GM19397 (cell line): ENCODE measurements around the gene RXRA.

Experiments
- ATAC-seq: cut with Tn5 transposase; IDR thresholded peaks from one replicate; pipeline ENCODE4 v1.9.1; 2021; ENCODE audit warnings: mild to moderate bottlenecking, moderate library complexity; ENCODE audit not compliant: unreplicated experiment

RXRA gene

DNA sequence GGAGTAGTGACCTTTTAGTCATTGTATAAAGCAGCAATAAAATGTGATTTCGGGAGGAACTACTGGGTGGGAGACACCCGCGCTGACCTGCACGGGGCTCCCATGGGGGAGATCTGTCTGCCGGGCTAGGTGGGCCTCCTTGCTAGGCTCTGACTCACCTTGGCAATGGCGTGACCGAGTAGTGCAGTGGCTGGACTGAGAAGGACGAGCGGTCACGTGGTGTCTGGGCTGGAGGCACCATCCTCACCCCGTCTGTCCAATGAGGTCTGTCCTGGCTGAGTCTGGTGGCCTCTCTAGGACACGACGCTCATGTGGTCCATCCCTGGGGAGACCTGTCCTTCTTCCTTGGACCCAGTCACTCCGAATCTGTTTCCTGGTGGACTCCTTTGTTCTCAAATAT lies 151.7 kb downstream of the RXRA start:
- no peak for ATAC-seq

DNA sequence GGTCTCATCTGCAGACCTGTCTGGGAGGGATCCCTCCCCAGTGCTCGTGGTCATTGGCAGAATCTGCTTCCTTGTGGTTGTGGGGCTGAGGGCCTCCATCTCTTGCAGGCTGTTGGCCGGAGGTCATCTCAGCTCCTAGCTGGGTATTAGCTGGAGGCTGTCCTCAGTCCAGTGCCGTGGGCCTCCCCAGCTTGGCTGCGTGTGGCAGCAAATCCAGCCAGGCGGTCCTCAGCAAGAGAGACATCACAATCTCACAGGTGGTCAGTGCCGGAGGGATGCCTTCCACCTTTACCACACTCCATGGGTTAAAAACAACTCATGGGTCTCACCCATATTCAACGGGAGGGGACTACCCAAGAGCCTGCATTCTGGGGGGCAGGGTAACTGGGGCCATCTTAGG lies 155.5 kb downstream of the RXRA start:
- no peak for ATAC-seq

DNA sequence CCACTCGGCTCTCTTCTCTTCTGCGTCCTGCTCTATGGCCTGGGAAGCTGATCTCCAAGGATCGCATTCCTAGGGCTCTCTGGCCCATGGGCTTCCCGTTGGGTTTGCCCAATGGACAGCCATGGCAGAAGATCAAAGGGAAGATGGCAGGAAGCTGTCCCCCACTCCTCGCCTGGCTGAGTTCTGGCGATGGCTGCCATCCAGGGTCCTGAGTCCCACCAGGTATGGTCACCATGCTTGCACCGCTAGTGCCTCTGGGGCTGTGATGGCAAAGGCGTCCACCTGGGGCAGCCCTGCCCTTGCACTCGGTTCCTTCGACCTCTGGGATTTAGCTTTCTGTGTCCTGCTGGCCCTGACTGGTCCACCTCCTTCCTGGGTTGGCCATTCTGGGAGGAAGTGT lies 156.0 kb downstream of the RXRA start:
- no peak for ATAC-seq

DNA sequence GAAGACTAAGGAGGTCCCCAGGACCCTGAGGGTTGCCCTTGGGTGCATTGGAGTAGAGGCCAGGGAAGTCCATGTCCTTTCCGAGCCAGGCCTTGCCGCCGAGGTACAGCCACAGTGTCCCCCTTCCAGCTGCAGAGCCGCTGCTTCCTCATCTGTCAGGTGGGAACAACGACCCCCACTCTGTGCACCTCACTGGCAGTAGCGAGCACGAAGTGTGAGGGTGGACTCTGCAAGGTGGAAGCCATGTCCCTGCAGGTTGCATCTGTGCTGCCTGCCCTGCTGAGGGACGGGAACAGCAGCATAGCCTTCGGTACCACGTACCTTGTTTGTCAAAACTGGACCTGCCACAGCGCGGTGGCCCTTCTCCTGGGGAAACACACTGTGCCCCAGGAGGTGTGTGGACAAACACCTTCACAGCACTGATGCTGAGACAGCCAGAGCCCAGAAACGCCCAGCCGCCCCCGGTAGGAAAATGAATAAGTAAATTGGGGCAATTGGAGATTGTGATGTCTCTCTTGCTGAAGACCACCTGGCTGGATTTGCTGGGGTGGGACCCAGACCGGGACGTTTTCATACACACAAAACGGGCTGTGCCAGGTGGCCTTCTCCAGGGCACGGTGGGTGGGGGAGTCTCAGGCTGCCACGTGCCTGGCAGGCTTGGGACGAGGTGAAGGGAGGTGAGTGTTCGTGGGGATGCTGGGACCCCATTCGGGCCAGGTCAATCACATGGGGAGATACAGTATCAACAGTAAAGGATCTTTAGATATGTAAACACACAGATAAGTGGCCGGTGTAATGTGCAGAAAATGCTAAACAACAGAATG lies 157.3 kb downstream of the RXRA start:
- no peak for ATAC-seq

DNA sequence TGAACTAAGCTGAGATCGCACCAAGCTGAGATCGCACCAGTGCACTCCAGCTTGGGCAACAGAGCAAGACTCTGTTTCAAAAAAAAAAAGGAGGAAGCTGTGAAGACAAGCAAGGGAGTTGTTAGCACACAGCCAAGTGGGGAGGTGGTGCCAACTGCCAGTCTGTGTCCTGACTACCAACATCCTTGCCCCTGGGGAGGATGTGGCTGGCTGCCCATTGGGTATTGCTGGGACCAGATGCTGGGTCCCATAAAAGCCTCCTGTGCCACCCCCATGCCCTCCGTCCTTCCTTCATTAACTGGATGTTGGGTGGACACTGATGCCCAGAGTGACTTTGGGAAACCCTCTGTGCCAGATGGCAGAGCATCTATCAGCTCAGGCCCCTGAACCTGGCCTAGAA lies 158.2 kb downstream of the RXRA start:
- no peak for ATAC-seq

DNA sequence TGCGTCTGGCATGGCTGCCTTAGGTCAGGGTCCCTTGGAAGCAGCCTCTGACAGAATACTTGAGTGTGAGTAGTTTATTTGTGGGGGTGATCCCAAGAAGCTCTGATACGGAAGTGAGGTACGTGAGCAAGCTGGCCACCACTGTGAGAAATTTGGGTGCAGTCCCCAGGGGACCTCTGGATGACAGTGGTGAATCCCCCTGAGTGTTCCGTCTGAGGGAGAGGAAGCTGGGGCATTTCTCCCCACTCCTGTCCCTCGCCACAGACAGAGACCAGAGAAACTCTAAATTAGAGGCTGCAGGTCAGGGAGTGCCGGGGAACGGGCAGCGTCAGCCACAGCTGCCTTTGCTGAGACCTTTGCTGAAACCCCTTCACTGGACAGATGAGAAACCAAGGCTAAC lies 159.4 kb downstream of the RXRA start:
- ATAC-seq = no peak

DNA sequence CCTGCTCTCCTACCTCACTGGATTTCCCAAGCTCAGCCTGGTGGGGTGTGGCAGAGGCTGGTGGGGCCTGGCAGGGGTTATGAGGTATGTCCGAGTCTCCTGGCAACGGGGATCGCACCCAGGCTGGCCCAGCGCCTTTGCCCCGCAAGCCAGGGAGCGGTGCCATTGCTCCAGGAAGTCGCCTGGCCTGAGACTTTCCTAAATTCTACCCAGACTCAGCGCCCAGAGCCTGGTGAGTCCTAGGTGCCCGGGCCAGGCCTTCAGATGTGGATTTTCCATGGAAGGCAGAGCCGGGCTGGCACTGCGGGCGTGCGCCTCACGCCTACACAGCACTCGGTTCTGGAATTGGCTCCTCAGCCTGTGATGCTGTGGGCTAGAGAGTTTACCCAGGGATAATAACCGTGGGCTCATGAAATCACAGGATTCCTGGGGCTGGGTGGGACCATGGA lies 159.9 kb downstream of the RXRA start:
- no peak for ATAC-seq

DNA sequence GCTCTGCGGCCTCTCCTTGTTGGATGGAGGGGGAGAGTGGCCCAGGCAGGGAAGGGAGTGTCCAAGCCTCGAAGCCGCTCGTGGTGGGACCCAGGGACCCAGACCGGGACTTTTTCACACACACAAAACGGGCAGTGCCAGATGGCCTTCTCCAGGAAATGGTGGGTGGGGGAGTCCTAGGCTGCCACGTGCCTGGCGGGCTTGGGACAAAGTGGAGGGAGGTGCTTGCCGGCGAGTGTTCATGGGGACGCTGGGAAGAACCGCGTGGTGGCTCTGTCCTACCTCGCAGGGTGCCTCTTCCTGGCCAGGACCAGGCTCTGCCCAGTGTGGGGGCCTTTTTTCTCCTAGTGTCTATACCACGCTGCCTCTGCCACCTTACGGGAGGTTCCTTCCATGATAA lies 160.3 kb downstream of the RXRA start:
- no peak for ATAC-seq
